Measurements from ENCODE around the gene KCNK10.

The KCNK10 gene

DNA sequence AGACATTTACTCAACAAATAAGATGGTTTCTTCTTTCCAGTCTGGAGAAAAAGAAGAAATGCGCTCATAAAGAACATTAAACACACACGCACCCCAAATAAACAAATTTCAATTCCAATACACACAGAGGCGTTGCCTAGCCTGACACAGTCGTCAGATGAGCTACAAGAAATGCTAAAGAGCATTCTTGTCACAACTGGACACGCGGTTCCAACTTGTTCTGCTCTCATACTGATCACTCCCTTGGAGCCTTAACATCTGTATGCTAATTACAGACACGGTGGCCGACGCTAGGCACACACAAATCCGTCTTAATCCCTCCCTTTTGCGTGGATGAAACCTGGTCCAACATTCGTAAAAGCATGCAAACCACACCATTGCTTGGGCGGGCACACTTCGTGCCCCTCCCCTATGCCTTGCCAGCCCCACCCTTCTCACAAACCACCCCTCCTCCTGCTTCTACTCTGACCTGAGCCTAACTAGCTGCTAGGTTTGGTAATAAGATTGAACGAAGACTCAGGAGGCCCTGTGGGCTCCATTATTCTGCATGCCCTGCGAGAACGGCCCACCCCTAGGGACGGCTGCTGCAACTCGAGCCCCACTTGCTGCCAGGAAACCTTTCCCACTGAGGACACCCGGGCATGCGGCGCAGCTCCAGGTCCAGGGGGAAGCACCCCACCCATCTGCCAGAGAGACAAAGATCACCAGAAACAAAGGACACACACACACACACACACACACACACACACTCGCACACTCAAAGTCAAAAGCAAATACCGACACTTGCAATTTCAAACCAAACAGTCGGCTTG, 1.2 kb downstream of the KCNK10 start:
- no peak for DNase-seq

DNA sequence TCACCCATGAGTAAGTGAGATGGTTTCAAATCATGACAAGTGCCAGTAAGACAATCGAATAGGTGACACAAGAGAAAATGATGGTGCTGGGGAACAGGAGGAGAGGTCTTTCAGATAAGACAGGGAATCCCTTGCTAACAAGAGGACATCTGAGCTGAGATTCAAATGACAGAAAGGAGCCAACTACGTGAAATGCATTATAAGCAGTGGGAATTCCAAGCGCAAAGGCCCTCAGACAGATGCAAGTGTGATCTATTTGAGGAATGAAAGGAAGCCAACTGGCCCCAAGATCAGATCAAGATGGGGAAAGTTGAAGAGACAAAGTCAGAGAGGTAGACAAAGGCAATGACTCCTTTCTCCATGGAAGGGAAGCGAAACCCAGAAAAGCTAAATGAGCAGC, 4.7 kb downstream of the KCNK10 start:
- no peak for DNase-seq

DNA sequence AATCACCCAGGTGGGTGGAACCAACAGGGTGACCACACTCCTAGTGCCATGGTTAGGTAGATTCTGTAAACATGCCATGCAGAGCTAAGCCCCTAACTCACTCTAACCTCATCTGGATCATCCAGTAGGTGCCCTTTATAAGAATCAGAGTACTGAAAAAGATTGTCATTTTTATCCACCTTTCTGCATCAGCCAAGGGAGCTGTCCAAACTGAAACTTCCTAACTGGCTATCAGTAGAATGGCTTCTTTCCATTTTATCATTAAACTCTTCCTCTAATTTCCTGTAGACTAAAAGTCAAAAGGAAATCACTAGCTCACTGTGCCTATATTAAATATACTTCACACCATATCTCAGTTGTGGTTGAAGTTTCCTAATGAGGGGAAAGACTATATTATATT, 6.5 kb downstream of the KCNK10 start:
- DNase-seq: no peak

DNA sequence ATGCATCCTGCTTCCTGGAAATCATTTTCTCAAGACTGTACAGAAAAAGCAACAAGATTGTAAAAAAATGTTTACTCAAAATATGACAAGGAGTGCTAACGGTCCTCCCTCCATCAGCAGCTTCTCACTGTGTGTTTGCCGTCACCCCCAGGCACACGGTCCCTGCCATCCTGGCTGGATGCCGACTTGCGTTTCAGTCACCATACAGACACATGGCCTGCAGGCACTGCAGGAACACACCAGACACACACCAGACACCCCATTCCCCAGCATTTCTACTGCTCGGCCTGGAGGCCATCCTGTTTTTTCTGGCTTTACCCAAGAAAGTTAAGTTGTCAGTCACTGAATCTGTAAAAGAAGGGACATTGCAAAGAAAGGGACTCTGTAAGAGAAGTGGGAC, 10.8 kb downstream of the KCNK10 start:
- no peak for DNase-seq

DNA sequence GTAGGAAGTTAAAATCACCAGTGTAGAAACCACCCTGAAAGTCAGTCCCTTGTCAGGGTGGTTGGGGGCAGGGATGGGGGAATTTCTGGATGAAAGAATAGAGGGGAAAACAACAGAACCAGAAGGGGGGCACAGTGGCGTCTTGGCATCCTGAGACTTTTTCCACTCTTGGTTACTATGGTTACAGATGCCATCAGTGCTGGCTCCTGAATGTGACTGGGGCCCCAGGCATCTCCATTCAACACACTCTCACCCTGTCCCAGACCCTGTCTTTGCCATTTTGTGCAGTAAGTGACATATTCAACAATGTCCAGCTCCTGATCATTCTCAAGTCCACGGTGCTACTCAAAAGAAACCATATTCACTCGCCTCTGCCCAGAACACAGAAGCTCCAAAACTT, 11.3 kb downstream of the KCNK10 start:
- DNase-seq: no peak

DNA sequence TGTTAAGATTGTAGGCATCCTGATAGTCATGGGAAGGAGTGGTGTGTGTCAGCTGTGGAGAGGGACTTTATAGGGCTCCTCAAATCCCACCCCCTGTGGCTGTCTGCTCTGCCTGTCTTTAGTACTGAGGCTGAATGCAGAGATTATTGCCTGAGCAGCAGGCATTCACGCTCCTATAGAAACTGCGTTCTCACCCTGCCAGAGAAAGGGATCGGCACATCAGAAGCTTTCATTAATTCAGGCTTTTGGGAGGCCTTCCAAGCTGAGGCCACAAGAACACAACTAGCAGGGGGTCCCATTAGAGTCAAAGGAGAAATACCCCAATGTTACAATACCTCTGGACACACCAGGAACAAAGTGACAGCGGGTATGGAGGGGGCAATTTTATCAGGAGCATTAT, 12.6 kb downstream of the KCNK10 start:
- no peak for DNase-seq

DNA sequence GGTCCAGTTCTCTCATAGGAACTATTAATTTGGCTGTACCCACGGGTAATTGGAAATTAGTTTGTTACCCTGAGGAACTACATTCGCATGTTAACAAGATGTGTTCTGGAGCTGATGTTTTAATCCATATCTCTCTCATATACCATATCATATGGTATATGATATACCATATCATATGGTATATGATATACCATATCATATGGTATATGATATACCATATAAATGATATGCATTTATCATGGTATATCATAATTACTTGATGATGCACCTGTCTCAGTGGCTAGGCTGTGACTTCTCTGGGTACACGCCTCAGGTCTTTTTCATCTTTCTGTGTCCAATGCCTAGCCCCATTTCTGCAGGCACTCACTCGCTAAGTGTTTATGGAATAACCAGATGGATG, 13.0 kb downstream of the KCNK10 start:
- DNase-seq: no peak

DNA sequence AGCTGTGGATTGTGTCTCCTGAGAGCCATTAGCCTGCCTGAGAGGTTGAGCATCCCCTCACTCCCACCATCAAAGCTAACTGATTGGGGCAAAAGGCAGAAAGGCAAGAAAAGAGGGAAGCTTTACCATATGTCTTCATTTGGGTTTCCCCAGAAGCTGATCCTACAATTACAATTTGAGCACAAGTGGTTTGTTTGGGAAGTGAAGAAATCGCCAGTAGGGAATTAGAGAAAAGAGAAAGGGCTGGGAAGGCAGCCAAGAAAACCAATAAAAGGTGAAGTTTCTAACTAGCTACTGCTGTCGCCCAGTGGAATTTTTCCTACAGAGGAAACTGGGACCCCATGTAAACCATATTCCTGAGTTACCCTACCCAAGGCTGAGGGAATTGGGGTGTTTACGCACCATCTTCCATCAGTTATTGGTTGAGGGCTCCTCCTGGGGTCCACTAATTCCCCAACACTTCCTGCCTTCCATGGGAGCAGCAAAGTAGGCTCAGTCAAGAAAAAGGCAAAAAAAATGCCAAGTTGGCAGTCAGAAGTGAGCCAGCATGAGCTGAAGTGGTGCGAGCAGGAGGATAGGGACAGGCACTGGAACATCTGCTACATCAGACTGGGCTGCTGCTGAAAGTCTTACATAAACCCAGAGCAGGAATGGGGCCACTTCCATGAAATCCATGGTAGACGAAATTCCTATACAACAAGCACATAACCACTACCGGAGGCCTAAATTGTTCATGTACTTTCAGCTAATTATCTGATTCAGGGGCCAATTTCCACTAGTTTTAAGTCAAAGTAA, 17.3 kb downstream of the KCNK10 start:
- DNase-seq: peak in 3 of 4 experiments; percentile 16 to 28 (median 19)

DNA sequence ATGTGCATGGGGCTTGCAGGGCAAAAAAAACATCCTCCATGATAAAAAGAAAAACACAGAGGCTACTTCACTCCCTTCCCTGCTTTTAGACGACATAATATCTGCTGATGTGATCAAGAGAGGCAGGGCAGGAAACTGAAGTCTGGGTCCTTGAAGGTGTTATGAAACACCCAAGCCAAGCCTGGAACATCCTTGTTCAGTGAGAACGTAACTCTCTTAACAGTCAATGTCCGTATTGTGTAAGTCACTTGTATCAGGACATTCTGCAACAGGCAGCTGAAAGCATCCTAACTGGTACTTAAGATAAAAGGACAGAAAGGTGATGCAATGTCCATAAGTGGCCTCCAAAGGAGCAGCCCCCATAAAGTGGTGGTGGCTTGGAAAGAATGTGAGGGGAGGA, 20.0 kb downstream of the KCNK10 start:
- DNase-seq: peak in 2 of 4 experiments; percentile 20 to 43

DNA sequence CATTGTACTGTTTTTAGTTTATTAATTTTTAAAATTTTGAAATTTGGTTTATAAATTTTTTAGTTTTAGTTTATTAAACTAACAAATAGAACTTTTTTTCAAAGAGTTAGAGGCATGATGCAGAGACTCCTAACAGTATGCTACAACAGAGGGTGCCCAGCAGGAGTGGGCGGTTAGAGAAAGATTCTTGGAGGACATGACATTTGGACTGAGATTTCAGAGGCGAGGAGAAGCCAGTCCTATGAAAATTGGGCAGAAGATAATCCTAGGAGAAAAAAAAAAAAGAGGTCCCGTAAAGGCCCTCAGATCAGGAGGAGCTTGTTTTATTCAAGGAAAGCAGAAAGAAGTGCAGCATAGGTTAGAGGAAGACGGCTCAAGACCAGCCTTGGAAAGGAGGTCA, 21.7 kb downstream of the KCNK10 start:
- DNase-seq: no peak

DNA sequence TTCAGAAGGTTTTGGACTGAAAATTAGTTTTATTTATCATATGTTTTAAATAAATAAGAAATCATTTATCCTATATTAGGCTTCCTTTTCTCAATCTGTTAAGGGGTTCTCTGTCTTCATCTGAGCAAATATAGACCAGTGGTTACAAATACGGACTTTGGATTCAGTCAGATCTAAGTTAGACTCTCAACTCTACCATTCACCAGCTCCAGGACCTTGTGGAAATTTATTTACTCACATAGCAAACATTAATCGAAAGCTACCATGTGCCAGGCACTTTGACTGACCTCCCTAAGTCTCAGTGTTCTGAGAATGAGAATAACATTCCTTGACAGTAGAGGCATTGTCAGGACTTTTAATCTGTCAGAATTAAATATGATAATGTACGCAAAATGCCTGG, 22.3 kb downstream of the KCNK10 start:
- DNase-seq: no peak

DNA sequence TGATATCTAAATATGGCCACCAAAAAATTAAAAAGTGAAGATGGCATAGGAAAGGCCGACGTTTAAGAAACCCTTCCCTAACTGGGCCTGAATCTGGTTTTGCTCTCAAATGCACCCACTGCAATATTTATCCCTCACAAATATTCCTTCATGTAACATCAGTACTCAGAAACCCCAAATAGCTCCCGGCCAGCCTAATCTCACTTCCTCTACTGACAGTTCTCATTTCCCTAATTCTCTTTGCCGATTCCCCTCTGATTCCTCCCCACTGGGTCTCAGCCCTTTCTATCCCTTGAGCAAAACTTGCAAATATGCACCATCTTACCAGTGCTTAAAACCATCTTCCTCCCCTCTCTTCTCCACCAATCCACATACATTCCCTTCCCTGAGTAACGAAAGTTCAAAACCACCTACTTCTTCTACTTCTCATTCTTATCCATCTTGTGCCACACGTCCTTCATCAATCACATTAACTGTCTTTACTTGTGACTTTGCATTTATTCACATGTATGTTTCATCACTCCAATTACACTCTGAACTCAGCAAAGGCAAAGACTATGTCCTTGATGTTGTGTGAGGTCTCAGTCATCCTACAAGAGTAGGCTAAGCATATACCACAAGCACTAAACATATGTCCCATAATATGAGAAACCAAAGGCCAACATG, 23.1 kb downstream of the KCNK10 start:
- DNase-seq: peak; percentile 61 to 81 (median 73)

DNA sequence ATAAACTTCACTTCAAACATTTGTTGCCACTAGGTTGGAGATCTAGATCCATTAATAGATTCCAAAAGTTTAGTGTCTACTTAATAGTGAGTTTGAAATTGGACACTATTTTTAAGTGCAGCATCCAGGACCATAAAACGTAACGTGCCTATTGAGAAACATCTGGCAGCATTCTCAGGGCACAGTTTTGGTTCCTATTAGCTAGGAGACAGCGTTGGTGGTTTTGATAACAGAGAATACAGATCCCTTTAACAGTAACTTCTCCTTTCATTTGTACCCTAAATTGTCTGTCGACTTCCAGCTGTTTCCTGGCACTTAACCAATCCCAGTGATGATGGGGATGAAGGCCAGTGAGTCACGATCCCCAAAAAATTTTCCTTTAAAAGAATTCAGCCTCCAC, 25.8 kb downstream of the KCNK10 start:
- DNase-seq: peak; percentile 39 to 68 (median 58)

DNA sequence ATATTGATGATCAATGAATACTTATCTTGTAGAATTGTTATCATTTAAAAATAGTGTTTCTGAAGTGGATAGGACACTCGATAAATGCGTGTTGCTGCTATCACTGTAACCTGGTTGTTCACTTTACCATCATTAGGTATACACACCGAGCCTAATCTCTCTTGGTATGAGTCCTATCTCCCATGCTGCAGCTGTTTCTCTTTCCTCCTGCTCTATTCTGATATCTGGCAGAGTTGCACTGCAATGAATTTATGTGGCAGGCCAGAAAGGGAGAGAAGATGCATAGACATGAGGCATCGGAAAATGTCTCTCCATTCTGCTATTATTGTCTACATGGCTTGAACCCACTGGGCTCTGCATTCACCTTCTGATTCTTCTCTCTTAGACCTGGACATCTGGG, 26.7 kb downstream of the KCNK10 start:
- no peak for DNase-seq

DNA sequence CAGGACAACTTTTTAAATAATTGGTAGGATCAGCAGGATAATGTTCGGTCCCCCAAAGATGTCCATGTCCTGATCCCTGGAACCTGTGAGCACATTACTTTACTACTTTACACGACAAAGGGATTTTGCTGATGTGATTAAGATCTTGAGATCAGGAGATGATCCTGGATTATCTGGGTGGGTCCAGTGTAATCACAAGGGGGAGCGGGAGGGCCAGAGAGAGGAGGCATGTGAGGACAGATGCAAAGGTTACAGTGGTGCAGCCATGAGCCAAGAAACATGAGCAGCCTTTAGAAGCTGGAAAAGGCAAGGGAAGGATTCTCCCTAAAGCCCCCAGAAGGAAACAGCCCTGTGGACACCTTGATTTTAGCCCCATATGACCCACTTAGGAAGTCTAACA, 33.1 kb downstream of the KCNK10 start:
- DNase-seq: no peak

DNA sequence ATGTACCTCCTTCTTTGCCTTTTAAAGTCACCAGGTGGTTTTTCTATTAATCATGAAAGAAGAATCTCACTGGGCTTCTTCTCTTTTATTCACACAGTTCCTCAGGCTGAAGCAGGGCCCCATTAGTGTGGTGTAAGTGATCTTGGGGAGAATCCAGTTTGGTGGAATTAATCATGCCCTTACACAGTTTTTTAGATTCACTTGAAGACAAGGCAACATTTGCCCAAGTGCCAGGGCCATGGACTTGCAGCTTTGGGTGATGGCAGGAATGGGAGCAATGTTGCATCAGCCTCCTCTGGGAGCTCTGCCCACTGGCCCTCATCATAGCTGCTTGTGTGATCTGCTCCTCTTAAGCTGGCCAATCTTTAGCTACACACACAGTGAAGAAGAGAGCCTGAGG, 33.8 kb downstream of the KCNK10 start:
- no peak for DNase-seq

DNA sequence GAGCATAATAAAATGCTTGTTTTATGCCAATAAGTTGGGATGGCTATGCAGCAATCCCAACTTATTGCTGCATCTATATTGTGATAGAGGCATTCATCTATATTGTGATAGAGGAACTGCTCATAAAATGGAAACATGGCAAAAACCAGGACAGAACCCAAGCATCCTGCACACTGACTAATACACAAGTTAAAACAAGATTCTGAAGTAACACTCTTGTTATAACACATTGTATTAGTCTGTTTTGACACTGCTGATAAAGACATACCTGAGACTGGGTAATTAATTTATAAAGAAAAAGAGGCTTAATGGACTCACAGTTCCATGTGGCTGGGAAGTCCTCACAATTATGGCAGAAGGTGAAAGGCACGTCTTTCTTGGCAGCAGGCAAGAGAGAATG, 36.8 kb downstream of the KCNK10 start:
- DNase-seq: no peak

DNA sequence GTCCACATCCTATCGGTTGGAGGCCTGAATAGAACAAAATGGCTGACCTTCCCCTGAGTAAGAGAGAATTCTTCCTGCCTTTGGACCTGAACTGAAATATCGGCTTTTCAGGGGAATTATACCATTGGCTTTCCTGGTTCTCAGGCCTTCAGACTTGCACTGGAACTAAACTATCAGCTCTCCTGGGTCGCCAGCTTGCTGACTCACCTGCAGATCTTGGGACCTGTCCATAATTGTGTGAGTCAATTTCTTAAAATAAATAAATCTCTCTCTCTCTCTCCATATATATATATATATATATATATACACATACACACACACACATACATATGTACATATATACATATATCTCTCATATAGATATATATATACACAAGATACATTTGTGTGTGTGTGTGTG, 41.6 kb downstream of the KCNK10 start:
- DNase-seq: no peak

DNA sequence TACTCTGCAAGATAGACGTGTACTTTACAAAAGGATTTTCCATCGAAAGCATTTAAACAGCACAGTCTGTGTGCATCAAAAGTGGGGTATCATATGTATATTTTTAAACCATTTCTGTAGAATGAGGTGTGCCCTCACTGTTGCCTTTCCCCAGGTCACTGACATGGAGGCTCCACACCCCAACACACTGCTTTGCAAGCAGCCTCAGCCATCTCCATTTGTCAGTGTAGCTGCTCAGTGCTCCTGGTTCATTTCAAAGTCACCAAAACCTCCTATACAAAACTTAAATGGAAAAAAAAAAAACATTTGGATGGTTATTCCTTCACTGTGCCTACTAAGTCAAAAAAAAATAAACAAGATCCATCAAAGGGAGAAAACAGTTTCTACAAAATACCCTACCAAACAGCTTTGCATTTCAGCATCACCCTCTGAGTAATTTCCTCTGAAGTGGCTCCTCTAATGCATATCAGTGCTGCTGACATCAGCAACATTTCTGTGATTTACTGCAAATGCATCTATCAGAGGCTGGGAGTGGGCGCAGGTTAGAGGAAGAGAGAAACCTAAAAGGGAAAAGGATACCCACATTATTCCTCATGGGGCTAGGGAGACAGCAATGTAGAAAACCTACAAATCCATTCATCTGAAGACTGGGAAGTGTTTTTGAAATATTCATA, 46.0 kb downstream of the KCNK10 start:
- peak in 2 of 4 experiments; percentile 11 to 21 for DNase-seq

DNA sequence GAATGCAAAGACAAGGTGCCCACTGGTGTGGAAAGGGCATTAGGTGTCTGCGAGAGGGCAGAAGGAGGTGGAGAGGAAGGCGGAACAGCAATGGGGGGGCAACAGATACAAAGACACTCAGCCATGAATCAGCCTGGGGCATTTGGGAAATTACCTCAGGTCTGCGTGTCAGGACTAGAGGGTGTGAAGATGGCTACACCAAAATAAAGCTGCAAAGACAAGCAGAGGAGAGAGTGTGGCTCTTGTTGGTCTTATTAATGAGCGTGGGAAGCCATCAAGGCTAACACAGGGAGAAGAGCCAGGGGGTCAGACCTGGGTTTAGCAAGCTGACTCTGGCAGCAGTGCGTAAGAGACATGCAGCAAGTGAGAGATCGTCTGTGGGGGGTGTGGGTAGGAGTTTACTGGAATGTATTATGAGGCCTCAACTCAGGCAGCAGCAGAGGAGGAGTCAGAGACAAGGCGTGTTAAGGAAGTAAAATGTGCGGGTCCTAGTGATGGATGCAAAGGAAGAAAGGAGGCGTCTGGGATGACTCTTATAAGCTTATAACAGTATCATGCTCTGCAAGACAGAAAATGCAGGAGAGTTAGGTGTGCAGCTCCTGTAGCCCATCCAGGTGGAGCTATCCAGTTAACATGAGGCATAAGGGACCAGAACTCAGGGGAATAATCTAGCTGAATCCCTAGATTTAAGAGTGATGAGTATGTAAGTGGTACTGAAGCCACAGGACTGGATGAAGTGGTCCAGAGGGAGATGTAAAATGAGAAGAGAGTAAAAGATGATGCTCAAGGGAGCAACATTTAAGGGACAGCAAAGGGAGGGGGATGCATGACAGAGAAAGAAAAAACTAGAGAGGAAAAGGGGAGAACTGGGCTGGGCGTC, 50.4 kb downstream of the KCNK10 start:
- DNase-seq: no peak

DNA sequence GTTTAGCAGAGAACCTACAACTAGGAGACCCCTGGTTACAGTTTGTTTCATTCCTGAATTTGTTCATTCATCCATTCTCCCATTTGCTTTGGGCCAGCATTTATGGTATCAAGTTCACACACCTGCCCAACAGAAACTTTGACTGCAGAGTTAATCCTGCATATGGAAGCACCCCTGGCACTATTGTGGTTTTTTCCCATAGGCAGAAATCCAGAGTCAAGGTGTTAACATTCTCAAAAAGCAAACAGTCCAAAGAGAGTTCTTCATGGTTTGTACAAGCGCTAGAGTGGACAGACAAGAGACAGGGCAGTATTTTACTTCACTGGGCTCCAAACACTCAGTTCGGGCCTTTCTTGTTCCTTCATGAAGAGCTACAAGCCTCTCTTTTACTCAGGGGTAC, 51.9 kb downstream of the KCNK10 start:
- DNase-seq: no peak

DNA sequence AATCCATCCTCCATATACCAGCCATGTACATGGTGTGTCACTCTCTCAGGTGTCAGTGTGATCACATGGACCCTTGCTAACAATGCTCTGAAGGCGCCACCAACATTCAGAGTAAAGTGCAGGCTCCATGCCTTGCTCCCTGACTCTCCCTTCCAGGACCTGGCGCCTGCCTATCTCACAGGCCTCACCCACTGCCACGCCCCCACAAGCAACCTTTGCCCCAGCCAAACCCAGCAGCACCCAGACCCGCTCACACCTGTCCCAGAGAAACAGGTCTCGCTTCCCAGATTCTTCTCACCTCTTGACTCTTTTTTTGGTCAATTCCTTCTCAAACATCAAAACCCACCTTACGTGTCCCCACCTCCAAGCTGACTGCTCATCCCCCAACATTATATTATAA, 52.3 kb downstream of the KCNK10 start:
- DNase-seq: no peak
